NCI-H2107 (cell line): ENCODE data around the gene DUS2.
"Not testable (repeated sequence)": the region's sequence is repeated elsewhere in the genome, so short reads cannot be mapped to it uniquely, and the experiment has no call there.

Experiments used
- DNase-seq: peaks from one replicate; lab custom pipeline; 2025; lab: John Stamatoyannopoulos, UW

DUS2 gene

DNA sequence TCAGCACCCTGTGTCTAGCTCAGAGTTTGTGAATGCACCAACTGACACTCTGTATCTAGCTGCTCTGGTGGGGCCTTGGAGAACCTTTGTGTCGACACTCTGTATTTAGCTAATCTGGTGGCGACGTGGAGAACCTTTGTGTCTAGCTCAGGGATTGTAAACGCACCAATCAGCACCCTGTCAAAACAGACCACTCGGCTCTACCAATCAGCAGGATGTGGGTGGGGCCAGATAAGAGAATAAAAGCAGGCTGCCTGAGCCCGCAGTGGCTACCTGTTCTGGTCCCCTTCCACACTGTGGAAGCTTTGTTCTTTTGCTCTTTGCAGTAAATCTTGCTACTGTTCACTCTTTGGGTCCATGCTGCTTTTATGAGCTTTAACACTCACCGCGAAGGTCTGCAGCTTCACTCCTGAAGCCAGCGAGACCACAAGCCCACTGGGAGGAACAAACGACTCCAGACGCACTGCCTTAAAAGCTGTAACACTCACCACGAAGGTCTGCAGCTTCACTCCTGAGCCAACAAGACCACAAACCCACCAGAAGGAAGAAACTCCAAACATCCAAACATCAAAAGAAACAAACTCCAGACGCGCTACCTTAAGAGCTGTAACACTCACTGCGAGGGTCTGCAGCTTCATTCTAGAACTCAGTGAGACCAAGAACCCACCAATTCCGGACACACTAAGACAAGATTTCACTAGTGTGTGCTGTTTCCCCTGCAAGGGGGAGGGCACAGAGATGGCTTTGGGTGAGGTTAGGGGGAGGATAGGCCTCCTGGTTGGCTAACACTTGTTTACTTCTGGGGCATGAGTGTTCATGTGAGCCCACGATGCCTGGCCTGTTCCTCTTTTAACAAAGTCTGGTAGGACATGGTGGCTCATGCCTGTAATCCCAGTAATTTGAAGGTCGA, 24.1 kb upstream of the DUS2 start, which contains the start of gene DPEP2:
Gene DPEP2, minus strand, starts transcription at position 706 of the 910 bp plus-strand sequence. CDS start 6,272 bp downstream, outside the sequence.
- DNase-seq: not testable (repeated sequence)

DNA sequence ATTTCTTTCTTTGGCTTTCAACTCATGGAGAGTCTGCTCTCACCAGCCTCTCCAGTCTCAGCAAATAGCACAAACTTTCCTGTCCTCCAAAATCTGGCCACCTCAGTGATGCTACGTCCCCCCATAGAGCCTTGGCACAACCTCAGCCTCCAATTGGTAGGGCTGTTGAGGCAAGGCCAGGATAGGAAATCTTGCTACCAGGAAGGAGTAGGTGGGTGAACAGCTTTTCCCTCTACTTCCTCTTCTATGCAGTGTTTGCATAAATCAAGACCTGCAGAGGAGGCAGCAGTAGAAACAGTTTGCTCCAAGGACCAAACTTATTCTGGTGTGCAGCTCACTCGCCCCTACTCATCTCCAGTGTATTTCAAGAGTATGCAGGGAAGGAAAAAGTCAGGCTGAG, 23.1 kb upstream of the DUS2 start:
- no peak for DNase-seq

DNA sequence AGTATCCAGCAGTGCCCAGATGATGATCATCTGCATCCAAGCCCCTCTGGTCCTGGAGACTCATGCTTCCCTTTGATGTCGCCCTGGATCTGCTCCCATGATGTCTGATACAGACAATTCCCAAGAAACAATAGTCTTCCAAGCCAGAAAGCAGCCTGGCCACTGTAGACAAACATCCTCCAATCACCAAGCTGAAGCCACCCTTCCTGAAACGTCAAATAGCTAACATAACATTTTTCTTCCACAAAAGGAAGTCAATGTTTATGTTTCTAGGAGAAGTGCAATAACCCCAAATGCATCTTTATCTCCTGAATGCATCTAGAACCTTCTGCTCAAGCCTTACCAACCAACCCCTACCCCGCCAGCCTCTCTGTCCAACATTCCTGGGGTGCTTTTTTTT, 22.6 kb upstream of the DUS2 start:
- no peak for DNase-seq

DNA sequence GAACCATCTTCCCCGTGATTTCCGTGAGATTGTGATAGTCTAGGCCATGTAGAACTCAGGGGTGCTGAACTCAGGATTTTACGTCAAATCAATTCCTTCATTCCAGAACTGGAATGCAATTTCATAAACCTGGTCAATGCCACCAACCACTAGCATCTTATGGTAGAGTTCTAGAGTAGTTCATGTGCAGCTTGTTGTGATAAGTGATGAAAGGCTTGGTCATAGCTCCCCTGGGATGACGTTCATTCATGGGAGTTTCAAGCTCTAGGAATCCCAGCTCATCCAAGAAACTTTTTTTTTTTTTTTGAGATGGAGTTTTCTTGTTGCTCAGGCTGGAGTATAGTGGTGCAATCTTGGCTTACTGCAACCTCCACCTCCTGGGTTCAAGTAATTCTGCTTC, 20.1 kb upstream of the DUS2 start:
- DNase-seq: no peak

DNA sequence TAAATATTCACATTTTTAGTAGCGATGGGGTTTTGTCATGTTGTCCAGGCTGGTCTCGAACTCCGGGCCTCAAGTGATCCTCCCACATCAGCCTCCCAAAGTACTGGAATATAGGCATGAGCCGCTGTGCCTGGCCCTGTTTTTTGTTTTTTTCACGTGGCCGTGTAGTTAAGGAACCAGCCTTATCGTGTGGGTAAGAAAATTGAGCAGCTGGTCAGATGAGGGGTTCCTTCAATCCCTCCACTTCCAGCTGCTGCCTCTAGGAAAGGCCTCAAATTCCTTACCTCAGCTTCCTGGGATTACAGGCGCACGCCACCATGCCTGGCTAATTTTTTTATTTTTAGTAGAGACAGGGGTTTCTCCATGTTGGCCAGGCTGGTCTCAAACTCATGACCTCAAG, 17.9 kb upstream of the DUS2 start:
- no peak for DNase-seq

DNA sequence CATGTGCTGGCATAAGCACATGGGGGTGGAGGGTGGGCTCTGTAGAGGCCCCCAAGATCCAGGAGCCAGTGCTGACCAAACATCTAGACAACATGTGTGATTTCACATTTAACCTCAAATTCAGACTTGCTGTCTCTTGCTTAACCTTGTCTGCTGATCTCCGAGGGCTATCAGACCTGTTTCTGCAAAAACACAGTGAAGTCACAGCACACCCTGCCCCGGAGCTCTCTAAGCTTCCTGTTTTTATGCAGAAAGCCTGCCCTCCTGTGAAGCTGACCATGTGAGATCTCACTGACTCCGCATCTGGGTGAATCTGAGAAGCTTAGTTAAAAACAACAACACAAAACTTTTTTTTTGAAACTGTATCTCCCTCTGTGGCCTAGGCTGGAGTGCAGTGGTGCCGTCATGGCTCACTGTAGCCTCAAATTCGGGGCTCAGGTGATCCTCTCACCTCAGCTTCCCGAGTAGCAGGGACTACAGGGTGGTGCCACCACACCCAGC, 17.2 kb upstream of the DUS2 start:
- no peak for DNase-seq

DNA sequence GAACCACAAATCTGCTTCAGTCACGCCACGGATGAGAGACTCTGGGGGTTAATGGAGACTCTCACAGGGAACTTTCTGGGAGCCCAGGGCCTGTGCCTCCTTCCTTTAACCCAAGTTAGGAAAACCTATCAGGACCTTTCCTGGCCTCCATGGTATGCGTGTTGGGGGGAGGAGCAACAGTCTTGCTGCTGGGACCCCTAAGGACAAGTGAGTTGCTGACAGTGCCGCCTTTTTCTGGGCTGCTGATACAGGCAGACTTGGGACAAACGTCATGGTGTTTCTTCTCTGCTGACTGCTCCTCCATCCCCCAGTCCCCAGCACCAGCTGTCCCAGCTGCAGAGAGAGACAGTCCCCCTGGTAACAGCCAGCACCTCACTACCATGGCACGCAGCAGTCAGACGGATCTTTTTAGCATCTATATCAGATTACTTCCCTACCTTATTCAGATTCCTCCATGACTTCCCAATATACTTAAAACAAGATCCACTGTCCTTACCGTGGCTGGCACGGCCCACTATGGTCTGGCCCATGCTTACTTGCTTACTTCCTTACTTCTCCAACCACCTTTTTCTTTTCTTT, 13.8 kb upstream of the DUS2 start:
- DNase-seq: no peak

DNA sequence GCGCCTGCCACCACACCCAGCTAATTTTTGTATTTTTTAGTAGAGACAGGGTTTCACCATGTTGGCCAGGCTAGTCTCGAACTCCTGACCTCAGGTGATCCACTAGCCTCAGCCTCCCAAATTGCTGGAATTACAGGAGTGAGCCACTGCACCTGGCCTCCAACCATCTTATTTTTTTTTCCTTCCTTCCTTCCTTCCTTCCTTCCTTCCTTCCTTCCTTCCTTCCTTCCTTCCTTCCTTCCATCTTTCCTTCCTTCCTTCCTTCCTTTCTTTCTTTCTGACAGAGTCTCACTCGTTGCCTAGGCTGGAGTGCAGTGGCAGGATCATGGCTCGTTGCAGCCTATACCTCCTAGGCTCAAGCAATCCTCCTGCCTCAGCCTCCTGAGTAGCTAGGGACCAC, 13.2 kb upstream of the DUS2 start:
- not testable (repeated sequence) for DNase-seq

DNA sequence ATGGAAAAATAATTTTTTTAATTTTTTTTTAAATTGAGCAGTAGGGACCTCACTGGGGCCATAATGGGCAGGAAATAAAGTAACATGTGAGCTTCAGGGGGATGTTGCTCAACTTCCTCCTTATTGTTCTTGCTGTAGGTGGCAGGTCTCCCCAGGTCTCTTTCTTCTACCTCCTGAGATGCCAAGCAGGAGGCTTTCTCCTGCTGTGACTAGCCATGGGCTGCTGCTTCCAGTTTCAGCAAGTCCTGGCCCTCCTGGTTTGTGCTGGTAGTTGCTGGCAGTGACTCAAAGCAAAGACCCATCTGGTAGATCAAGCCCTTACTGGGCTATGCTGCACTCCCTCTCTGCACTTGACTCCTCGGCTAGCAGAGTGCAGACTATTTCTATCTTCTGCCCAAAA, 9.6 kb upstream of the DUS2 start:
- DNase-seq: no peak

DNA sequence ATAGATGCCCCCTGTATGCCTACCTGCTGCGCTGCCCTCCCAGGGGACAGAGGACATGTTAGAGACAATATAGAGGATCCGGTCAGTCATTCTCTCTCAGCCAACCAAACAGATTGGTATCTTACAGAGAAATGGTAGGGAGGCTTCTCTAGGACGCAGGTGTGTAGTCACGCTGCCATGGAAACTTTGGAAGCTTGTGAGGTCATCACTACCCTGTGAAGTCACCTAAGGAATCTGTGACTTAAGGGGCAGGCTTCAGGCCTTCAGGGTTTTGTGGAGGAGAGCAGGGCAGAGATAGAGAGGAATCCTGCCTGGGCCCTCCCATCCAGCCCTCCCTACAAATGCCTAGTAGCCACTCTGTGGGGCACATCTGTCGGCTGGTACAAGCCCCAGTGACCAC, 7.4 kb upstream of the DUS2 start, which contains the start of gene DPEP2NB:
Gene DPEP2NB, minus strand, starts transcription at position 231 of the 400 bp plus-strand sequence. Its CDS starts 141 bp downstream, at position 90.
- no peak for DNase-seq

DNA sequence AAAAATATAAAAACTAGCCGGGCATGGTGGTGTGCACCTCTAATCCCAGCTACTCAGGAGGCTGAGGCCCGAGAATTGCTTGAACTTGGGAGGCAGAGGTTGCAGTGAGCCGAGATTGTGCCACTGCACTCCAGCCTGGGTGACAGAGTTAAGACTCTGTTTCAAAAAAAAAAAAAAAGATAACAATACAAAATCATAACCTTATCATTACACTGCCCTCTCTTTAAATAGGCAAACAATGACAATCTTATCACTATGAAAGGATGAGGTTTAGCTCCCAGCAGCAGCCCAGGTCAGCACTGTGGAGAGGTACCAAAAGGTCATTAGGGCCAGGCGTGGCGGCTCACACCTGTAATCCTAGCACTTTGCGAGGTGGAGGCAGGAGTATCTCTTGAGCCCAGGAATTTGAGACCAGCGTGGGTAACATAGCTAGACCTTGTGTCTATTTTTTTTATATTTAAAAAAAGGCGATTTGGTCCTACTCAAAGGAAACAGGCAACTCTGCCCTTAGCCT, 3.9 kb upstream of the DUS2 start:
- no peak for DNase-seq

DNA sequence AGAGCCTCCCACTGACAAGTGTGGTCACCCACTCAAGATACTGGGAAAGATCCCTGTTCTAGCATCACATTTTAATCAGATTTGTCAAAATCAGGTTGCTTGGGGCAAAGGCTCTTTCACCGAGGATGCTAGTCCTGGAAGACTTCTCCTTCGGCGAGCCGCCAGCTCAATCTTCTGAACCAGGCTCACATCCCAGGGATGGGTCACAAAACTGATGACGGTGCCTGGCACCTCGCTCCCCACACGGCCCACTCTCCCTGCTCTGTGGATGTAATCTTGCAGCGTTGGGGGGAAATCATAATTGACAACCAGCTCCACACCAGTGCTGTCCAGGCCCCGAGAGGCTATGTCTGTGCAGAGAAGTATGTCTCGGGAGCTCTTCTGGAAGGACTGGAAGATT, 1.6 kb upstream of the DUS2 start:
- DNase-seq: no peak

DNA sequence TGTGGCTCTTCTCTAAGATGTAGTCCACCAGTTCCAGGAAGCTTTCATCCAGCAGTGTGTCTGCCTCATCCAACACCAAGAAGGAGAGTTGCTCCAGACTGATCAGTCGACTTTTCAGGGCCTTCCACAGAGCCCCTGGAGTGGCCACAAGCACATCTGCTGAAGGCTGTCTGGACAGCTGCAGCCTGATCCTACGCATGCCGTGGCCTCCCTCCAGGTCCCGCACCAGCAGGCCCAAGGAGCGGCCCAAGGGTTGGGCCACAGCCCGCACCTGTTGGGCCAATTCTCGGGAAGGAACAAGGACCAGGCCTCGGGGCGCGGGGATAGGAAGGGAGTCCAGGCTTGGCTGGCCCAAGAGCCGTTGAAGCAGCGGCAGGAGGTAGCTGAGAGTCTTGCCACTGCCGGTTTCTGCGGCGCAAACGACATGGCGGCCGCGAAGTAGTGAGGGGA, 781 bp upstream of the DUS2 start:
- DNase-seq: no peak

DNA sequence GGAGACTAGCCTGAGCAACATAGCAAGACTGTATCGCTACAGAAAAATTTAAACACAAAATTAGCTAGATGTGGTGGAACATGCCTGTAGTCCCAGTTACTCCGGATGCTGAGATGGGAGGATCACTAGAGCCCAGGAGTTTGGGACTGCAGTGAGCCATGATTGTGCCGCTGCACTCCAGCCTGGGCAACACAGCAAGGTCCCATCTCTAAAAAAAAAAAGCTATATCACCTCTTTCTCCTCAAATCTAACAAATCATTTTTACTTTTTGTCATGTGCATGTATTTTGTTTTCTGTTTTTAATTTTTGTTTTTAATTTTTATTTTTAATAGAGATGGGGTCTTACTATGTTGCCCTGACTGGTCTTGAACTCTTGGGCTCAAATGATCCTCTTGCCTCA, 5.9 kb downstream of the DUS2 start:
- DNase-seq: no peak

DNA sequence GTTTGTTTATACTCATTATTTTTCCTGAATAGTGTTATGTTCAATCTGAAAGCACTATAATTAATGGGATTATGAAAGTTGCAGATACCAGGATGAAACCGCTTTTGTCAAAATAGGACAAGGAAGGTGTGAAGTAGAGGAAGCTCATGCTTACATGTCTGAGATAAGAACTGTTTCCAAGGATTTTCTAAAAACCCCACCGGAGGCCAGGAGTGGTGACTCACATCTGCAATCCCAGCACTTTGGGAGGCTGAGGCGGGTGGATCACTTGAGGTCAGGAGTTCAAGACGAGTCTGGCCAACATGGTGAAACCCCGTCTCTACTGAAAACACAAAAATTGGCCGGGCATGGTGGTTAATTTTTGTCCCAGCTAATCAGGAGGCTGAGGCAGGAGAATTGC, 7.0 kb downstream of the DUS2 start:
- DNase-seq: not testable (repeated sequence)

DNA sequence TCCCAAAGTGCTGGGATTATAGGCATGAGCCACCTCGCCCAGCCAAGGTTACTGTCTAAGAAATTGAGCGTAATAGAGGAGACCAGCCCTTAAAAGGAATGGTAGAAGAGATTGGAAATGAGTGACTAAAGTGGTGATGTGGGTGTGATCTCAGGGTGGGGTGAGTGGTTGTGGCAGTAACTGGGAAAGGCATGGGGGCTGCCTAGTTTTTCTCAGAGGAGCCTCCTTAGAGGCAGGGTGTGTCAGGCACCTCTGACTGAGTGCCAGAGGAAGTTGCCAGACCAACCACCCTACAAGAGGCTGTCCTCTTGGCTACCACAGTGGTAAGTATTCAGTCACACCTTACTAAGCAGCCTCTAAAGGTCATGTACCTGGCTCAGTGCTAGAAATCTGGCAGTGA, 8.9 kb downstream of the DUS2 start:
- DNase-seq: no peak

DNA sequence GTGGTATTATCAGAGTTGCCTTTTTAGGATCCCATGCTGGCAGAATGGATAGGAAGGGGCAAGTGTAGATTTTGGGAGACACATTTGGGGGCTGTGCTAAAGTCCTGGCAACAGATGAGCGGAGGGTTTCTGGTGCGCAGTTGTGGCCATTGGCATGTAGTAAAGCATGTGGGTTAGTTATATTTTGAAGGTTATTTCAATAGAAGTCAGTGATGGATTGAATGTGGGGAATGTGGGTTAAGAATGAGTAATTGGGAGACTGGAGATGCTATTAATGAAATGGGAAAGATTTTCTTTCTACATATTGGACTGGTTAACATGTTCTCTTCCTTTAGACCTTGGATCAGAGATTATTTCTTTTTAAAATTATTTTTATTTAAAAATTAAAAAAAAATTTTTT, 10.0 kb downstream of the DUS2 start:
- no peak for DNase-seq

DNA sequence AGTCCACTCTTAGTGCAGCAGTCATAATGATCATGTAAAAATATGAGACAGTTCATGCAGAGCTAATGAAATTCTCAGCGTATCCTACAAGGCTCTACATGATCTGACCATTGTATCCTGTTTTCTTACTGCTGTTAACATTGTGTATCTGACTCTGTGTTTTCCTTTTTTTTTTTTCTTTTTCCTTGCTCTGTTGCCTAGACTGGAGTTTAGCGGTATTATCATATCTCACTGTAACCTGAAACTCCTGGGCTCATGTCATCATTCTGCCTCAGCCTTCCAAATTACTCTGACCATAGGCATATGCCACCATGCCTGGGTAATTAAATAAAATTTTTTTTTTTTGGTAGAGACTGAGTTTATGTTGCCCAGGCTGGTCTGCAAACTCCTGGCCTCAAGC, 12.1 kb downstream of the DUS2 start:
- no peak for DNase-seq

DNA sequence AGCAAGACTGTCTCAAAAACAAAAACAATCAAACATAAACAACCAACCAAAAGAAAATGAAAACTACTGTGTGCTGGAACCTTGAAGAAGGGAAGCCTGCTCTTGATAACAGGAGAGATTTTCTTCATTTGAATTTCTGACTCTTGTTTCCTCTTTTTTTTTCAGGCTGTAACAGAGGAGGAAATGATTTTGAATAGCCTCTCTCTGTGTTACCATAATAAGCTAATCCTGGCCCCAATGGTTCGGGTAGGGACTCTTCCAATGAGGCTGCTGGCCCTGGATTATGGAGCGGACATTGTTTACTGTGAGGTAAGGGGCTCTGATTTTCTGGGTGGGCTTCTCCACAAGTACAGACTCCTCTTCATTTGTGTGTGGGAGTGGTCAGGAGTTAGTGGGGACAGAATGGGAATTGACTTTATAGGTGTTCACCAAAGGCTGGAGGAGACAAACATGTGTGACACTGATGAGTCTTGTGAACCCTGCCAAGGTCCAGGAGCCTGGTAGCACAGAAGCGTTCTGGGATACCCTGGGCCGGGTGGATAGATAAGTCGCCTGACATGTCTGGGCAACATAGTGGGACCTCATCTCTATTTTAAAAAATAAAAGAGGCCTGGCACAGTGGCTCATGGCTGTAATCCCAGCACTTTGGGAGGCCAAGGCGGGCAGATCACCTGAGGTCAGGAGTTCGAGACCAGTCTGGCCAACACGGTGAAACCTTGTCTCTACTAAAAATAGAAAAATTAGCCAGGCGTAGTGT, 14.9 kb downstream of the DUS2 start:
- DNase-seq: no peak

DNA sequence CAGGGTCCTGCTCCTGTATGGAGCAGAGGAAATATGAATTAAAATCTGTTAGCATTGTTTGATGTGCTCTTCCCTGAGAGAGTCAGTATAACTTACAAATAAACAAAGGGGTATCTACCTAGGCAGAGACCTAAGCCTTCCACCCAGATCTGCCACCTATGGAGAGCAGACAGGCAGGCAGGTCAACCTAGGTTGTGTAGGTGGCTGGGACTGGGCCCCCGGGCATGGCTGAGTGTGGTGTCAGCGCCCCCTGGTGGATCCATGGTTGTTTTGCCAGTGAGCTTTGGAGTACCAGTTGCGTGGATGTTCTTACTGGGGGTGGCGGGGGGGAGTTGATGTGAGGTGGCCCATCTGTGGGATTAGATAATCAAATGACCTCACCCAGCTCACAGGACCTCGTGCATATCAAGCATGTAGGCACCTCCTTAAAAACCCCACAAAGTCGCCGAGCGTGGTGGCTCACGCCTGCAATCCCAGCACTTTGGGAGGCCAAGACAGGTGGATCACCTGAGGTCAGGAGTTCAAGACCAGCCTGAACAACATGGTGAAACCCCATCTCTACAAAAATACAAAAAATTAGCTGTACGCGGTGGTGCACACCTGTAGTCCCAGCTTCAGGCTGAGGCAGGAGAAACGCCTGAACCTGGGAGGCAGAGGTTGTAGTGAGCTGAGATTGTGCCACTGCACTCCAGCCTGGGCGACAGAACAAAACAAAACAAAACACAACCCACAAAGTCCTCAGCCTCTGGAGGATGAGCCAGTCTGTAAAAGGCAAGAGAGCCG, 17.6 kb downstream of the DUS2 start:
- DNase-seq: peak; percentile 61

DNA sequence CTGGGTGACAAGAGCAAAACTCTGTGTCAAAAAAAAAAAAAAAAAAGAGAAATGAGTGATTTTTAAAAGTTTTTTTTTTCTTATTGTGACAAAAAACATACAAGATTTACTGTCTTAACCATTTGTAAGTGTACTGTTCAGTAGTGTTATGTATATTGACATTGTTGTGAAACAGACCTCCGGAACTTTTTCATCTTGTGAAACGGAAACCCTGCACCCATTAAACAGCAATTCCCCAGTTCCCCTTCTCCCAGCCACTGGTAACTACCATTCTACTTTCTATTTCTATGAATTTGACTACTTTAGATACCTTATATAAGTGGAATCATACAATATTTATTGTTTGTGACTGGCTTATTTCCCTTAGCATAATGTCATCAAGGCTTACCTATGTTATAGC, 18.7 kb downstream of the DUS2 start:
- DNase-seq: no peak
